Vagina (tissue), 2 donors: ENCODE data around the gene ATP4B.

Experiments used
- POLR2A ChIP-seq, 2 donors: fragments of 450-650 bp; IDR thresholded peaks; one replicate each; pipeline ENCODE4 v1.6.1; 2017; ENCODE audit warnings: antibody characterized with exemption in 2 of 2, mild to moderate bottlenecking in 2 of 2, moderate library complexity in 2 of 2
- POLR2AphosphoS5 ChIP-seq, 2 donors: sonication (generic); formaldehyde crosslinking; IDR thresholded peaks; one replicate each; pipeline ENCODE4 v1.9.0; 2017; ENCODE audit warnings: antibody characterized with exemption in 2 of 2, mild to moderate bottlenecking in 2 of 2, low read depth in 1 of 2; ENCODE audit not compliant: insufficient read depth in 1 of 2
- TF ChIP-seq, protein P1 (sequence below), 3 experiments: fragments of 450-650 bp in 2 of 3; fragments of 200-600 bp in 1 of 3; sonication (generic) in 1 of 3; IDR thresholded peaks; one replicate each; pipeline ENCODE4 v1.5.1; 2017 to 2019; ENCODE audit warnings: antibody characterized with exemption in 3 of 3, mild to moderate bottlenecking in 2 of 3, moderate library complexity in 2 of 3

DNA sequence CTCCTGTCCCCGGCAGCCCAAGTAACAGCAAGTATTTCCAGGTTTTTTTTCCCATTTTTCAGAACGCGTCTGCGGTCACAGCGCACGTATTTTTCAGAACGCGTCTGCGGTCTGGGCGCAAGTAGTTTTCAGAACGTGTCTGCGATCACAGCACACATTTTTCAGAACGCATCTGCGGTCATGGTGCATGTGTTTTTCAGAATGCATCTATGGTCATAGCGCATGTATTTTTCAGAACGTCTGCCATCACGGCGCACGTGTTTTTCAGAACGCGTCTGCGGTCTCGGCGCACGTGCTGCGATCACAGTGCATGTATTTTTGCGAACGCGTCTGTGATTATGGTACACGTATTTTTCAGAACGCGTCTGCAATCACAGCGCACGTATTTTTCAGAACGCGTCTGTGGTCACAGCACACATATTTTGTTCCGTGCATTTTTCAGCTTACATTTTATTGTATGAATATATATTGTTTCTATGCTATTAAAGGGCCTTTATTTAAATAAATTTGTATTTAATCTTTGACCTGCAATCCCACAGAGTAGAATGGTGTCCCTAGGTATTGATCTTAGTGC, 19.7 kb downstream of the ATP4B start:
- TF ChIP-seq, protein P1, sequence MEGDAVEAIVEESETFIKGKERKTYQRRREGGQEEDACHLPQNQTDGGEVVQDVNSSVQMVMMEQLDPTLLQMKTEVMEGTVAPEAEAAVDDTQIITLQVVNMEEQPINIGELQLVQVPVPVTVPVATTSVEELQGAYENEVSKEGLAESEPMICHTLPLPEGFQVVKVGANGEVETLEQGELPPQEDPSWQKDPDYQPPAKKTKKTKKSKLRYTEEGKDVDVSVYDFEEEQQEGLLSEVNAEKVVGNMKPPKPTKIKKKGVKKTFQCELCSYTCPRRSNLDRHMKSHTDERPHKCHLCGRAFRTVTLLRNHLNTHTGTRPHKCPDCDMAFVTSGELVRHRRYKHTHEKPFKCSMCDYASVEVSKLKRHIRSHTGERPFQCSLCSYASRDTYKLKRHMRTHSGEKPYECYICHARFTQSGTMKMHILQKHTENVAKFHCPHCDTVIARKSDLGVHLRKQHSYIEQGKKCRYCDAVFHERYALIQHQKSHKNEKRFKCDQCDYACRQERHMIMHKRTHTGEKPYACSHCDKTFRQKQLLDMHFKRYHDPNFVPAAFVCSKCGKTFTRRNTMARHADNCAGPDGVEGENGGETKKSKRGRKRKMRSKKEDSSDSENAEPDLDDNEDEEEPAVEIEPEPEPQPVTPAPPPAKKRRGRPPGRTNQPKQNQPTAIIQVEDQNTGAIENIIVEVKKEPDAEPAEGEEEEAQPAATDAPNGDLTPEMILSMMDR (IDR thresholded peaks at IDR 0.05) = no peak
- no peak for TF ChIP-seq POLR2A (IDR thresholded peaks at IDR 0.05)
- TF ChIP-seq POLR2AphosphoS5 (IDR thresholded peaks at IDR 0.05; ENCODE audit: insufficient read depth in 1 of 2, low read depth in 1 of 2) = no peak
